Activated CD8-positive, alpha-beta T cell treated with anti-CD3 and anti-CD28 coated beads, Interleukin-2, amount 10 ng/mL, durations not matched to agents 7 days and 5 days (primary cell): ENCODE results near the gene RAVER1. TPM values are rescaled to one million over a fixed set of nuclear protein-coding genes. Genes with fewer than 3 reads are reported as not detected.
"Not testable (repeated sequence)": the region's sequence is repeated elsewhere in the genome, so short reads cannot be mapped to it uniquely, and the experiment has no call there.

Experiments
- ATAC-seq: fragments of 150-1000 bp; cut with Tn5 transposase; one replicate; pipeline ENCODE4 v1.10.0; 2021; ENCODE audit warnings: moderate library complexity
- CTCF ChIA-PET: fragments of 350-600 bp; sonication (Branson Sonifier 250); formaldehyde crosslinking; loops from one replicate; lab custom pipeline; 2021; ENCODE audit warnings: antibody characterized with exemption; lab: Charles Lee
- POLR2A ChIA-PET: fragments of 350-600 bp; sonication (Branson Sonifier 250); formaldehyde crosslinking; loops from one replicate; lab custom pipeline; 2021; ENCODE audit warnings: antibody characterized with exemption; lab: Charles Lee
- DNase-seq: peaks from one replicate; pipeline ENCODE4 v3.0.0-alpha.2; 2020
- H3K27ac Mint-ChIP-seq: one replicate; pipeline ENCODE4 v1.8.0; 2021; ENCODE audit warnings: mild to moderate bottlenecking, mixed read lengths
- H3K27me3 Mint-ChIP-seq: one replicate; pipeline ENCODE4 v1.8.0; 2021; ENCODE audit warnings: low read depth, mixed read lengths
- H3K36me3 Mint-ChIP-seq: one replicate; pipeline ENCODE4 v1.8.0; 2021; ENCODE audit warnings: low read depth, mixed read lengths
- H3K4me1 Mint-ChIP-seq: one replicate; pipeline ENCODE4 v1.8.0; 2021; ENCODE audit warnings: low read depth, mixed read lengths
- H3K4me3 Mint-ChIP-seq: one replicate; pipeline ENCODE4 v1.8.0; 2021; ENCODE audit warnings: mild to moderate bottlenecking, mixed read lengths
- H3K9me3 Mint-ChIP-seq: one replicate; pipeline ENCODE4 v1.8.0; 2022; ENCODE audit warnings: mixed read lengths; ENCODE audit not compliant: insufficient read depth
- total RNA-seq, 2 experiments: library from RNA; stranded (reverse); gene quantifications; one replicate each; pipeline ENCODE4 v1.2.3, GENCODE V29; 2021

The RAVER1 gene, protein sequence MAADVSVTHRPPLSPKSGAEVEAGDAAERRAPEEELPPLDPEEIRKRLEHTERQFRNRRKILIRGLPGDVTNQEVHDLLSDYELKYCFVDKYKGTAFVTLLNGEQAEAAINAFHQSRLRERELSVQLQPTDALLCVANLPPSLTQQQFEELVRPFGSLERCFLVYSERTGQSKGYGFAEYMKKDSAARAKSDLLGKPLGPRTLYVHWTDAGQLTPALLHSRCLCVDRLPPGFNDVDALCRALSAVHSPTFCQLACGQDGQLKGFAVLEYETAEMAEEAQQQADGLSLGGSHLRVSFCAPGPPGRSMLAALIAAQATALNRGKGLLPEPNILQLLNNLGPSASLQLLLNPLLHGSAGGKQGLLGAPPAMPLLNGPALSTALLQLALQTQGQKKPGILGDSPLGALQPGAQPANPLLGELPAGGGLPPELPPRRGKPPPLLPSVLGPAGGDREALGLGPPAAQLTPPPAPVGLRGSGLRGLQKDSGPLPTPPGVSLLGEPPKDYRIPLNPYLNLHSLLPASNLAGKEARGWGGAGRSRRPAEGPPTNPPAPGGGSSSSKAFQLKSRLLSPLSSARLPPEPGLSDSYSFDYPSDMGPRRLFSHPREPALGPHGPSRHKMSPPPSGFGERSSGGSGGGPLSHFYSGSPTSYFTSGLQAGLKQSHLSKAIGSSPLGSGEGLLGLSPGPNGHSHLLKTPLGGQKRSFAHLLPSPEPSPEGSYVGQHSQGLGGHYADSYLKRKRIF
- total RNA-seq, result 10 to 100 TPM; 79.8 to 91.7 TPM

- peak; percentile 99 for DNase-seq
- Mint-ChIP-seq H3K4me1 (peaks cover 37% of the 10 kb centered on the region), H3K36me3 (peaks cover 56% of the 10 kb centered on the region)
Measured at GRCh38 chr19:10332965-10333757, at the start of gene RAVER1. Gene RAVER1 (minus strand): TSS chr19:10333529. CDS start chr19:10333507, 22 bp downstream.

GRCh38 chr19:10383223-10383499 is 49.8 kb upstream of the RAVER1 start:
- Mint-ChIP-seq H3K36me3 (peaks cover 12% of the 10 kb centered on the region), H3K4me1 (peaks cover 25% of the 10 kb centered on the region)
- POLR2A ChIA-PET, H3K27me3 Mint-ChIP-seq, H3K27ac Mint-ChIP-seq, H3K9me3 Mint-ChIP-seq, H3K4me3 Mint-ChIP-seq, ATAC-seq, DNase-seq: not testable (repeated sequence)
- CTCF ChIA-PET, result interaction anchor here (1.5 to 15.3 kb wide), 4 partner anchors 8 to 124 kb away, joined by 3 to 383 read pairs (median 142); partner anchors contain the start of genes CDC37 and ICAM1

More at GRCh38 chr19:10332965-10333757, at the start of gene RAVER1:
- H3K27ac Mint-ChIP-seq, result peak within 1 kb of the TSS; percentile 96
- CTCF ChIA-PET, result interaction anchor here (1.5 to 4.2 kb wide), 5 partner anchors 44 to 175 kb away, joined by 3 to 15 read pairs (median 9); partner anchors contain the start of genes ICAM1 and ICAM5
- peak within 1 kb of the TSS; percentile 95 for H3K4me3 Mint-ChIP-seq
- ATAC-seq, result peak; percentile 97
- H3K9me3 Mint-ChIP-seq, result no peaks in the 10 kb centered on the region
- POLR2A ChIA-PET, result interaction anchor here (0.6 to 3.3 kb wide), 11 partner anchors 8 to 247 kb away, joined by 3 to 9 read pairs (median 3); partner anchors contain the start of genes ICAM1 and TYK2
- H3K27me3 Mint-ChIP-seq, result no peaks in the 10 kb centered on the region

GRCh38 chr19:10380313-10381102 is 47.2 kb upstream of the RAVER1 start, which contains the start of gene TYK2:
Gene TYK2 (minus strand): TSS chr19:10380572. CDS start chr19:10378406, 2,166 bp downstream.
- peak; percentile 97 for ATAC-seq
- no peaks in the 10 kb centered on the region for H3K27me3 Mint-ChIP-seq
- H3K4me3 Mint-ChIP-seq, result peak within 1 kb of the TSS; percentile 89
- POLR2A ChIA-PET, result interaction anchor here (0.6 to 2.5 kb wide), 15 partner anchors 10 to 380 kb away, joined by 3 to 29 read pairs (median 3); partner anchors contain the start of genes CDC37, DNMT1, ICAM1 and ICAM5
- H3K36me3 Mint-ChIP-seq, result peaks cover 18% of the 10 kb centered on the region
- CTCF ChIA-PET, result interaction anchor here (1.1 to 15.3 kb wide), 9 partner anchors 8 to 130 kb away, joined by 3 to 383 read pairs (median 6); partner anchors contain the start of genes CDC37, ICAM1 and ICAM4
- H3K9me3 Mint-ChIP-seq, result no peaks in the 10 kb centered on the region
- H3K27ac Mint-ChIP-seq, result peak within 1 kb of the TSS; percentile 91
- peaks cover 26% of the 10 kb centered on the region for H3K4me1 Mint-ChIP-seq
- peak; percentile 97 for DNase-seq

- peak overlapping the region; percentile 91 for H3K27ac Mint-ChIP-seq
- peak overlapping the region; percentile 89 for H3K4me3 Mint-ChIP-seq
- CTCF ChIA-PET, result interaction anchor here (1.1 to 15.3 kb wide), 7 partner anchors 8 to 120 kb away, joined by 4 to 383 read pairs (median 30); partner anchors contain the start of genes CDC37 and ICAM1
- no peak for DNase-seq
- H3K36me3 Mint-ChIP-seq, result peaks cover 20% of the 10 kb centered on the region
- H3K27me3 Mint-ChIP-seq, result no peaks in the 10 kb centered on the region
- POLR2A ChIA-PET, result interaction anchor here (0.6 to 2.5 kb wide), 10 partner anchors 9 to 380 kb away, joined by 3 to 29 read pairs (median 4); partner anchors contain the start of genes CDC37, ICAM1 and RAVER1
- peak; percentile 6 for ATAC-seq
- peaks cover 26% of the 10 kb centered on the region for H3K4me1 Mint-ChIP-seq
- no peaks in the 10 kb centered on the region for H3K9me3 Mint-ChIP-seq
Measured at GRCh38 chr19:10379880-10380312, 46.6 kb upstream of the RAVER1 start.

- Mint-ChIP-seq H3K9me3 (no peaks in the 10 kb centered on the region), H3K36me3 (peaks cover 26% of the 10 kb centered on the region), H3K27ac (no peak overlapping the region), H3K4me3 (no peak overlapping the region), H3K4me1 (peaks cover 26% of the 10 kb centered on the region), H3K27me3 (no peaks in the 10 kb centered on the region)
- no peak for ATAC-seq
- ChIA-PET POLR2A (no interaction called here), CTCF (interaction anchor here (6.7 to 15.3 kb wide), 3 partner anchors 11 to 119 kb away, joined by 48 to 383 read pairs (median 255); partner anchors contain the start of gene ICAM1)
- DNase-seq, result no peak
Measured at GRCh38 chr19:10378124-10378523, 44.8 kb upstream of the RAVER1 start.

DNA sequence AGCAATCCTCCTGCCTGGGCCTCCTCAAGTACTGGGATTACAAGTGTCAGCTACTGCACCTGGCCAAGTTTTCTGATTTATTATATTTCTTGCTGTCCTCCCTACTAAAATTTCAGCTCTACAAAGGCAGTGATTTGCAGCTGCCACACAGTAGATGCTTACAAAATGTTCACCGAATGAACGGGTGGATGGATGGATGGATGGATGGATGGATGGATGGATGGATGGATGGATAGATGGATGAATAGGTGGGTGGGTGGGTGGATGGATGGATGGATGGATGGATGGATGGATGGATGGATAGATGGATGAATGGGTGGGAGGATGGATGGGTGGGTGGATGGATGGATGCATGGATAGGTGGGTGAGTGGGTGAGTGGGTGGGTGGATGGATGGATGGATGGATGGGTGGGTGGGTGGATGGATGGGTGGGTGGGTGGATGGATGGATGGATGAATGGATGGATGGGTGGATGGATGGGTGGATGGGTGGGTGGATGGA is 43.9 kb upstream of the RAVER1 start:
- CTCF ChIA-PET, result interaction anchor here (0.7 to 6.7 kb wide), 2 partner anchors 12 to 118 kb away, joined by 3 to 48 read pairs; no protein-coding TSS in a partner anchor
- H3K9me3 Mint-ChIP-seq, H3K4me3 Mint-ChIP-seq, H3K27ac Mint-ChIP-seq, DNase-seq, ATAC-seq, POLR2A ChIA-PET, H3K27me3 Mint-ChIP-seq: not testable (repeated sequence)
- H3K36me3 Mint-ChIP-seq, result peaks cover 26% of the 10 kb centered on the region
- peaks cover 26% of the 10 kb centered on the region for H3K4me1 Mint-ChIP-seq

DNA sequence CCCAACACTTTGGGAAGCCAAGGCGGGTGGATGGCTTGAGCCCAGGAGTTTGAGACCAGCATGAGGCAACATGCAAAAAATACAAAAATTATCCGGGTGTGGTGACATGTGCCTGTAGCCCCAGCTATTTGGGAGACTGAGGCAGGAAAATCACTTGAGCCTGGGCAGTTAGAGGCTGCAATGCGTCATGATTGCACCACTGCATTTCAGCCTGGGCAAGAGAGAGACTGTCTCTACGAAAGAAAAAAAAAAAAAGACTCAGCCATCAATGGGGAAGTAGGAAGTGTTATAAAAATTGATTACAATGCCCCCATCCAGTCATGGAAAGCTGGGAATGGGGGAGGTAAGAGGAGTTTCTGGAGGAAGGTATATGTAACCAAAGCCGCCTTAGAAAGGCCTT is 41.6 kb upstream of the RAVER1 start:
- H3K27ac Mint-ChIP-seq, result no peak overlapping the region
- CTCF ChIA-PET, result interaction anchor here (1.4 to 6.7 kb wide), 2 partner anchors 14 to 41 kb away, joined by 3 to 48 read pairs; no protein-coding TSS in a partner anchor
- H3K9me3 Mint-ChIP-seq, result no peaks in the 10 kb centered on the region
- POLR2A ChIA-PET, result no interaction called here
- no peaks in the 10 kb centered on the region for H3K27me3 Mint-ChIP-seq
- peaks cover 27% of the 10 kb centered on the region for H3K36me3 Mint-ChIP-seq
- ATAC-seq, result no peak
- H3K4me1 Mint-ChIP-seq, result peaks cover 18% of the 10 kb centered on the region
- no peak for DNase-seq
- no peak overlapping the region for H3K4me3 Mint-ChIP-seq

DNA sequence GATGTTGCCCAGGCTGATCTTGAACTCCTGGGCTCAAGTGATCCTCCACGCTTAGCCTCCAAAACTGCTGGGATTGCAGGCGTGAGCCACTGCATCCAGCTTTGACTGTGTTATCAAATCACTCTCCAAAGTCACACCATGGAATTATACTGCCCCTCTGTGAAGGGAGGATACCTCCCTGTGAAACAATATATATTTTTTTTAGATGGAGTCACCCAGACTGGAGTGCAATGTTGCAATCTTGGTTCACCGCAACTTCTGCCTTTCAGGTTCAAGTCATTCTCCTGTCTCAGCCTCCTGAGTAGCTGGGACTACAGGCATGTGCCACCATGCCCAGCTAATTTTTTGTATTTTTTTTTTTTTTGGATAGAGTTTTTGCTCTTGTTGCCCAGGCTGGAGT is 39.4 kb upstream of the RAVER1 start:
- no peaks in the 10 kb centered on the region for H3K27me3 Mint-ChIP-seq
- H3K9me3 Mint-ChIP-seq, result no peaks in the 10 kb centered on the region
- POLR2A ChIA-PET, result interaction anchor here (0.9 kb wide), 1 partner anchor 12 kb away, joined by 3 read pairs; no protein-coding TSS in a partner anchor
- no peak for DNase-seq
- peaks cover 32% of the 10 kb centered on the region for H3K36me3 Mint-ChIP-seq
- no peak overlapping the region for H3K27ac Mint-ChIP-seq
- H3K4me3 Mint-ChIP-seq, result no peak overlapping the region
- CTCF ChIA-PET, result no interaction called here
- no peak for ATAC-seq
- peaks cover 17% of the 10 kb centered on the region for H3K4me1 Mint-ChIP-seq

DNA sequence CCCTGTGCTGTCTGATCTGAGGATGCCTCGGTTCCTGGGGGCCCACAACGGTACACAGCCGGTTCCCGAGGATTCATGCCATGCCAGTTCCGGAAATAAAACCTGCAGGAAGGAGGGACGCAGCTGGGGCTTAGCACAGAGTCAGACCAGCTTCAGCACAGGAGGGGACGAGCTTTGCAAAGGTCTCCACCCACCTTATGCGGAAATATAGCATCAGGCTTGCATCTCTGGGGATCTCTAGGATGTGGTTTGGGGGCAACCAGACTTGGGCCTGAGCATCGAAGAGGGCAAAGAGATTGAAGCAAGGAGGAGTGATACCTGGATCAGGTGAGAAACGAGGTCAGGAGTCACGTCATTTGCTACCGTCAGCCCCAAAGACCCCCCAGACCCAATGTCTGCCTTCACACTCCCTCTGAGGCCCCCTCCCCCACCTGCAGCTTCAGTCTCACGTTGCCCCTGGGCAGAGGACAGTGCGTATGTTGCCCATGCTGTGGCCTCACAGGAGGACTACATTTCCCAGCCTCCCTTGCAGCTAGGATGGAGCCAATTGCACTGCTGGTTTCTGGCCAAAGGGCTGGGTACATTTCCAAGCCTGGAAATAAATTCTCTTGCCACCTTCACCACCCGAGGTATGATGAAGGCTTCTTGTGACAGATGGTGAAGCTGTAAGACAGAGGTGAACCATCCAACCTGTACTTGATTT is 34.9 kb upstream of the RAVER1 start:
- Mint-ChIP-seq H3K4me3 (no peak overlapping the region), H3K27ac (no peak overlapping the region), H3K9me3 (no peaks in the 10 kb centered on the region), H3K36me3 (peaks cover 47% of the 10 kb centered on the region), H3K4me1 (peaks cover 14% of the 10 kb centered on the region), H3K27me3 (no peaks in the 10 kb centered on the region)
- ChIA-PET POLR2A (no interaction called here), CTCF (interaction anchor here (0.8 to 1.3 kb wide), 2 partner anchors 20 to 21 kb away, joined by 3 read pairs; no protein-coding TSS in a partner anchor)
- peak; percentile 33 for ATAC-seq
- peak; percentile 37 for DNase-seq
